Measurements from ENCODE around the gene PKDCC.

DNA sequence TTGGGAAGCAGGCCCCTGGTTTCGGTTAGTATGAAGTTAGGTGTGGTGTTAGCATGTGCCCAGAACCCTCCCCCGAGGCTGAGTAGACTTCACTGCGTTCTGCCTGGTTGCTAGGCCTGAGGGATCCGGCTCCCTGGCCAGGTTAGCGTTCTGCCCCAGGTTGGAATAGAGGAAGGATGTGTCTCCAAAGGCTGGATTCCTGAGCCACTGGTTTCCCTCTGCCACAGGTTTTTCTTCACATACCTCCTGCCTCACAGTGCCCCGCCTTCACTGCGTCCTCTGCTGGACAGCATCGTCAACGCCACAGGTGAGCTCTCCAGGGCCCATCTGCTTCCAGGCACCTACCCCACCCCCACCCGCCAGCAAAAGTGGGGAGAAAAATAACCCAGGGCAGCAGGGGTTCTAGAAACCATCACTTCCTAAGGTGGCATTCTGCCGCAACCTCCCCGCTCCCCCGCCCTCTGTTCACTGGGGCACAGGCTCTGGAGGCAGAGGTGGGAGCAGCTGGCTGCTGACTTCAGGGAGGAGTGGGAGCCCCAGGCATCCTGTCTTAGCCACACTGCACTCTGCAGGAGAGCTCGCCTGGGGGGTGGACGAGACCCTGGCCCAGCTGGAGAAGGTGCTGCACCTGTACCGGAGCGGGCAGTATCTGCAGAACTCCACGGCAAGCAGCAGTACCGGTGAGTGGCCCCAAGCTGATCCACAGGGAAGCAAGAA is 7.1 kb downstream of the PKDCC start:
- TF ChIP-seq, protein P1, sequence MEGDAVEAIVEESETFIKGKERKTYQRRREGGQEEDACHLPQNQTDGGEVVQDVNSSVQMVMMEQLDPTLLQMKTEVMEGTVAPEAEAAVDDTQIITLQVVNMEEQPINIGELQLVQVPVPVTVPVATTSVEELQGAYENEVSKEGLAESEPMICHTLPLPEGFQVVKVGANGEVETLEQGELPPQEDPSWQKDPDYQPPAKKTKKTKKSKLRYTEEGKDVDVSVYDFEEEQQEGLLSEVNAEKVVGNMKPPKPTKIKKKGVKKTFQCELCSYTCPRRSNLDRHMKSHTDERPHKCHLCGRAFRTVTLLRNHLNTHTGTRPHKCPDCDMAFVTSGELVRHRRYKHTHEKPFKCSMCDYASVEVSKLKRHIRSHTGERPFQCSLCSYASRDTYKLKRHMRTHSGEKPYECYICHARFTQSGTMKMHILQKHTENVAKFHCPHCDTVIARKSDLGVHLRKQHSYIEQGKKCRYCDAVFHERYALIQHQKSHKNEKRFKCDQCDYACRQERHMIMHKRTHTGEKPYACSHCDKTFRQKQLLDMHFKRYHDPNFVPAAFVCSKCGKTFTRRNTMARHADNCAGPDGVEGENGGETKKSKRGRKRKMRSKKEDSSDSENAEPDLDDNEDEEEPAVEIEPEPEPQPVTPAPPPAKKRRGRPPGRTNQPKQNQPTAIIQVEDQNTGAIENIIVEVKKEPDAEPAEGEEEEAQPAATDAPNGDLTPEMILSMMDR (IDR thresholded peaks at IDR 0.05): peak; percentile 23
- no peak for TF ChIP-seq ZFX (IDR thresholded peaks at IDR 0.05; ENCODE audit: borderline replicate concordance)
